Spleen (tissue), 7 donors: ENCODE data around the gene SOWAHD.

ENCODE experiments used
- CTCF ChIP-seq, 11 experiments: fragments of 200-600 bp in 7 of 11; fragments of 450-650 bp in 4 of 11; sonication (generic) in 4 of 11; IDR thresholded peaks in 8 of 11; conservative IDR thresholded peaks in 3 of 11; 1 replicate in 7 of 11; 2 replicates in 4 of 11; pipeline versions ENCODE4 v1.4.0 to v1.8.0; 2016 to 2021; ENCODE audit warnings: antibody characterized with exemption in 11 of 11, inconsistent platforms in 4 of 11, mild to moderate bottlenecking in 1 of 11
- POLR2A ChIP-seq, 3 donors: fragments of 450-650 bp; IDR thresholded peaks; one replicate each; pipeline ENCODE4 v1.5.1; 2017; ENCODE audit warnings: antibody characterized with exemption in 3 of 3, mild to moderate bottlenecking in 1 of 3
- POLR2AphosphoS5 ChIP-seq, 3 donors: sonication (generic); formaldehyde crosslinking; IDR thresholded peaks; one replicate each; pipeline ENCODE4 v1.5.1; 2017; ENCODE audit warnings: antibody characterized with exemption in 3 of 3
- donor health status: DM: no; HTN: no; CAD: no; lungs with moderate emphysema.
- donor health status: DM: no; HTN: no; CAD: no.
- donor health status: DM: no; HTN: no; CAD: no.

GRCh38 chrX:119721487-119721886, 36.9 kb upstream of the SOWAHD start:
- no peak for TF ChIP-seq POLR2A (IDR thresholded peaks at IDR 0.05)
- no peak for TF ChIP-seq CTCF (IDR thresholded peaks at IDR 0.05 in 8 of 11, conservative IDR thresholded peaks at IDR 0.05 in 3 of 11)
- TF ChIP-seq POLR2AphosphoS5 (IDR thresholded peaks at IDR 0.05) = no peak
